C4-2B (cell line): ENCODE data around the gene MORC3.

Source experiments
- CTCF ChIP-seq: fragments of 450-650 bp; conservative IDR thresholded peaks from 2 replicates; pipeline ENCODE4 v1.5.1; 2017; ENCODE audit warnings: mild to moderate bottlenecking
- ZFX ChIP-seq: fragments of 450-650 bp; IDR thresholded peaks from 2 replicates; pipeline ENCODE4 v1.6.1; 2017

- TF ChIP-seq CTCF (no peak), ZFX (no peak)
Measured at GRCh38 chr21:36310016-36310415, 10.0 kb upstream of the MORC3 start.
